NCI-H1436 (cell line): ENCODE results near the gene STX11.

ENCODE experiments used
- DNase-seq: peaks from one replicate; lab custom pipeline; 2025; lab: John Stamatoyannopoulos, UW

The STX11 gene

GRCh38 chr6:144143106-144143505, 7.2 kb upstream of the STX11 start:
- no peak for DNase-seq

- no peak for DNase-seq
Observed at GRCh38 chr6:144143878-144144277, 6.4 kb upstream of the STX11 start.

GRCh38 chr6:144144996-144145395, 5.3 kb upstream of the STX11 start:
- DNase-seq = no peak

DNA sequence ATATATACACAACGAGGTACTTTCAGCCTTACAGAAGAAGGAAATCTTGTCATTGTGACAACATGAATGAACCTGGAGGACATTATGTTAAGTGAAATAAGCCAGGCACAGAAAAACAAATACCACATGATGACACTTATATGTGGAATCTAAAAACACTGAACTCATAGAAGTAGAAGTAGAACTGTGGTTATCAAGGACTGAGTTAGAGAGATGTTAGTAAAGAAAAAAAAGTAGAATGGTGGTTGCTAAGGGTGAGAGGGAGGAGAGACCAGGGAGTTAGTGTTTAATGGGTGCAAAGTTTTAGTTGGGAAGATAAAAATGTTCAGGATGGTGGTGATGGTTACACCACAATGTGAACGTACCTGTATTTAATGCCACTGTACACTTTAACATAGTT, 4.8 kb upstream of the STX11 start:
- no peak for DNase-seq

DNA sequence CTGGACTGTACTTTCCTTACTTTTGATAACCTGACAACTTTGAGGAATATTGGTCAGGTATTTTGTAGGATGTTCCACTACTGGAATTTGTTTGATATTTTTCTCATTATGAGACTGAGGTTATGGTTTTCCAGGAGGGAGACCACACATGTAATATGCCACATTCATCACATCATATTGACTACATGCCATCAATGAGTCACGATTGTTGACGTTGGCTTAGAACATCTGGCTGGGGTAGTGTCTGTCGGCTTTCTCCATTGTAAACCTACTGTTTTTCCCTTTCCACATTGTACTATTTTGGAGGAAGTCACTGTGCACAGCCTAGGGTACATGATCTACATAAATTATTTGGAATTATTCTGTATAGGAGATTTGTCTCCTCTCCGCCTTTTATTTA, 1.4 kb upstream of the STX11 start:
- DNase-seq = no peak

DNA sequence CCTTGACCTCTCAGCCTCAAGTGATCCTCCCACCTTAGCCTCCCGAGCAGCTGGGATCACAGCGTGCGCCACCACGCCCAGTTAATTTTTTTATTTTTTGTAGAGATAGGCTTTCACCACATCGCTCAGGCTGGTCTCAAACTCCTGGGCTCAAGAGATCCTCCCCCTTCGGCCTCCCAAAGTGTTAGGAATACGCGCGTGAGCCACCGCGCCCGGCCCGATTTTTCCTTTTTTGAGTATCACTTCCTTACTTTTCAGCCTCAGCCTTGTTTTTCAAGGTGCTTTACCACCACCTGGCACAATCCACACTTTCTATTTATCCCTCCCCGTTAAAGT, 791 bp upstream of the STX11 start:
- no peak for DNase-seq

GRCh38 chr6:144150710-144151657, 667 bp downstream of the STX11 start:
- DNase-seq = no peak

DNA sequence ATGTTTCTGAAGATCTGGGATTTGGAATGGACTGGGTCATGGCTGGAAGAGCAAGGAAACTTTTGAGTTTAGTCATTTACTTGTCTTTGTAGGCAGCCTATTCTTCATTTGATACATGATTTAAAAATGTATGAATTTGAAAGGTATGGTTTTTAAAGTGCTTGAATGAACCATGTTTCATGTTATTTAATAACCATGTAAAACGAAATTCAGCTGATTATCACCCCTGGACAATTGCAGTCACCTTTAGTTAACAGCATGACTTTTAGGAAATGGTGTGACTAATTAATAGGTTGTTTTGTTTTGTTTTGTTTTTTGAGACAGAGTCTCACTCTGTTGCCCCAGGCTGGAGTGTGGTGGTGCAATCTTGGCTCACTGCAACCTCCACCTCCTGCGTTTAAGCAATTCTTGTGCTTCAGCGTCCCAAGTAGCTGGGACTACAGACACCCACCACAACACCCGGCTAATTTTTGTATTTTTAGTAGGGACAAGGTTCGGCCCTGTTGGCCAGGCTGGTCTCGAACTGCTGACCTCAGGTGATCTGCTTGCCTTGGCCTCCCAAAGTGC, 2.1 kb downstream of the STX11 start:
- DNase-seq = no peak

- no peak for DNase-seq
Observed at GRCh38 chr6:144153260-144153659, 2.9 kb downstream of the STX11 start.

DNA sequence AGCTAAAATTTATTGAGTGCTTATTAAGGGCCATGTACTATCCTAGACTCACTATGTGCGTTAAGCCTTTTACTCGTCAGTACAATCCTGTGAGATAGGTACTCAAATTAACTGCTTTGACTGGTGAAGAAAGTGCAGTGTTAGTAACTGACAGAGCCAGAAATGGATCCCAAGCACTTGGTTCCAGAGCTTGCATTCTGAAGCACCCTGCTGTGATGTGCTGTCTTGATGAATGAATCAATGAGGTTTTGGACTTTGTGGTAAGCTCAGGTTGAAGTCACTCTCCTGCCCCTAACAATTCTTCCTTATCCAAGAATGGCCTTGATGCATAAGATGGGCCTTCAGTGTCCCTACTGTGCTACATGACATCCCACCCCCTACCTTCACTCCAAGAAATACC, 3.7 kb downstream of the STX11 start:
- DNase-seq = no peak

DNA sequence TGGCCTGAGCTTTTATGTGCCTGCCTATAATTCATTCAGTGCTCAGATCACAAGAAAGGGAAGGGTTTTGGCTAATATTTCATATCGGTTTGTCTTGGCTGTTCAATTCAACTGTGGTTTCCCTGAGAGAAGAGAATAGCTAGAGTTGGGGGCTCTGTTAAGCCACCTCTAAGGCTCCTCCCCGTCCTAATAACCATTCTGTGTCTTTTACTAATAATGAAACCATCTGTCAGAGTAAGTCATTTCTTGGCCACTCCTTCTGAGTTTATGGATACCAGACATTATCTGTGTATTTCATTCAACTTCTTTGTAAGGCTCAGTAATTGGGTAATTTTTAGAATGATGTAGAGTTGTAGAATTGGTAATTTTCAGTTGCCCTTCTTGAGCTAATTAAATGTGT, 5.2 kb downstream of the STX11 start:
- DNase-seq = no peak

- DNase-seq = no peak
Observed at GRCh38 chr6:144156338-144156737, 6.0 kb downstream of the STX11 start.

GRCh38 chr6:144156991-144157390, 6.7 kb downstream of the STX11 start:
- DNase-seq = no peak

GRCh38 chr6:144158133-144158532, 7.8 kb downstream of the STX11 start:
- no peak for DNase-seq

DNA sequence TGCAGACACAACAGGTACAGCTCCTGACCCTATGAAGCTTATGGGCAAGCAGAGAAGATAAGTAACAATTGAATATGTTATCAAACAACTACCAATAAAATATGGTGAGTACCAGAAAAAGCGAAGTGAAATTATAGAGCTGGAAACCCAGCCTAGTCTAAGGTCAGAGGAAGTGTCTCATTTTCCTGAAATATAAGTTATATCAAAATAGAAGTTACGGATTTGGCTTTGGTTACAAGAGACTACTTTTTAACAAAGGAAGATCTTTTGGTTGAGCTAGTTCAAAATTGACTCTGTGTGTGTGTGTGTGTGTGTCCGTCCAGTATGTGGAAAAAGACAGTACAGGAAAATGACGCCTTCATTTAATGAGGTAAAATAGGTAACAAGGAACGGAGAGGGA, 8.9 kb downstream of the STX11 start:
- DNase-seq = no peak

- DNase-seq = no peak
Observed at GRCh38 chr6:144159742-144160141, 9.4 kb downstream of the STX11 start.

DNA sequence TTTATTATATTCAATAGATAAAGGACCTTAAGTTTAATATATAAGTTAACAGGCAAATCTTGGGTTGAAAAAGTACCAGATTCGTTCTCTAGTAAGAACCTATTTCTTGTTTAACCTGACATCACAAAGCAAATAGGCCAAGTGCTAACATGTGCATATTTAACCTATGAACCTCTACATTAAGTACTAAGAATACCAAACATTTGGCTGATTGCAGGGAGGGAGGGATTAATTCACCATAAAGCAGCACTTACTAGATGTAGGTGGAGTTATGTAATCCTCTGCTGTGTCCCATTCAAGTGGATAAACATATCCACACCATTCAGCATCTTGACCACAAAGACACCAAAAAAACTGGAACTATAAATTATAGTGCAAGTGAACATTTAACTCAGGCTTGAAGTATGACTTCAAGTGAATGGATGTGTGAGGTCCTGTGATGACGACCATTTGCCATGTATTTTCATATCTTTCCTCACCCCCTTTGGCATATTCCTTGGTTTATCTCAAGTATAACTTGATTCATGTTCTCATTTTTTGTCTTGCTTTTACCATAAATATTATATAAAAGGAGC, 10.2 kb downstream of the STX11 start:
- DNase-seq = no peak

DNA sequence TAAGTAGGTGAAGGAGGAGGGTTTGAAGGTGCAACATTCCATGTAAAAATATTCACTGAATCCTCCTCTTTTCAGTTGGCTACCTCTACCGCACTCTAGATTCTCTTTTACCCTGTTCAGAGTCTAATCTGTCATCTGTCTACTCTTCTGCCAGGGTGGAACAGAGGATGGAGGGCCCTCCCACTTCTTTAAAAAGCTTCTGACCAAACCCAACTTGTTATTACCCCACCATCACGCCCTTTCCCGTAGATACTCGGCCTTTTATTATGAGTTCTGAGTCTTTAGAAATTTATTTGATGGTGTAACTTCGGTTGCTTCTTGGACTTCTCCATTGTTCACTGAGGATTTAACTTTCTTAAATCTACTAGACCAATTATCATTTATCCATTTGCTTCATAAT, 11.7 kb downstream of the STX11 start:
- no peak for DNase-seq

- no peak for DNase-seq
Observed at GRCh38 chr6:144162977-144163376, 12.7 kb downstream of the STX11 start.

DNA sequence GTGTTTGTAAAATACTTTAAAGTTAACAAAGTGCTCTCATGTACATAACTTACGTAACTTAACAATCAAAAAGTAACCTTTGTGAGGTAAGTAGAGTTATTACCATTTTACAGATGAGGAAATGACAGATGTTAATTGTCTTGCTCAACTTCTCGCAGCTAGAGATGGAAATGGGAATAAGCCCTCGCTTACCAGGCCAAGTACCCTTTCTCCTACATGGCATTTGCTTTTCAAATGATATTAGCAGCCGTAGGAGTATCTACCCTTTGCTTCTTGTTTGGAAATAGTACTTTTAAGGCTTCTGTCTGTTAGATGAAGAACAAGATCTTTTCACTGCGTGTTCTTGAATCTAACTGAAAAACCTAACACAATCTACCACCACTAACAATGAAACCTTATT, 15.5 kb downstream of the STX11 start:
- DNase-seq = no peak

DNA sequence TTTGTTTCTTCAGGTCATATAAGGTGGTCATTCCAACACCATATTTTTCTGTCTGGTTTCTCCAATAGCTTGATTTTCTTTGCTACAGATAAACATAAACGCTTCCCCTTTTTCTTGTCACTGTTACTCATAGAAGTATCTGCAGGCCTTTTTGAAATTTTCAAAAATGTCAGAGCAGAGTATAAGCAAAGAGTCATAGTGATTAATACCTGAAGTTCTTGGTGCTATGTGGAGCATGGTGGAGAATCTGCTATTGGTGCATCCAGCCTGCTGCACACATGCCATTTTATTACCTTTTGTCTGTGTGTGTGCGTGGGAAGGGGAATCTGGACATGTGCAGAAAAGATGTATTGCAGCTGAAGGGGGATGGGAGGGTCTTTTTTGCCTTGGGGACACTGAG, 19.7 kb downstream of the STX11 start:
- no peak for DNase-seq

DNA sequence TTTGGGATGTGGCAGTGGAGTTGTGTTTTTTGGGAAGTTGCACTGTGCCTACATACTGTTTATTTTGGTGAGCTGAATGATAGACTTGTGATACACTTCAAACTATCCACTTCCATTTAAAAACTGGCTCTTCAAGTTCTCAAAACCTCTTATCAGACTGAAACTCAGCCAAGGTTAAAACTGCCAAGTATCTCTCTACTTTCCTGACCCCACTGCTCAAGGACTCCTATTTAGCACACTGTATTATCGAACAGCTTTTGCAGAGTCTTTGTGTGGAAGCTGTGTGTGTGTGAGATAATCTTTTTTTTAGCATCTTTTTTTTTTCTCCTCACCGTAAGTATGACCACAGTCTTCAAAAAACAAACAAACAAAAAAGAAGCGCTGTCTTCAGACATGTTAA, 21.1 kb downstream of the STX11 start:
- DNase-seq = no peak

DNA sequence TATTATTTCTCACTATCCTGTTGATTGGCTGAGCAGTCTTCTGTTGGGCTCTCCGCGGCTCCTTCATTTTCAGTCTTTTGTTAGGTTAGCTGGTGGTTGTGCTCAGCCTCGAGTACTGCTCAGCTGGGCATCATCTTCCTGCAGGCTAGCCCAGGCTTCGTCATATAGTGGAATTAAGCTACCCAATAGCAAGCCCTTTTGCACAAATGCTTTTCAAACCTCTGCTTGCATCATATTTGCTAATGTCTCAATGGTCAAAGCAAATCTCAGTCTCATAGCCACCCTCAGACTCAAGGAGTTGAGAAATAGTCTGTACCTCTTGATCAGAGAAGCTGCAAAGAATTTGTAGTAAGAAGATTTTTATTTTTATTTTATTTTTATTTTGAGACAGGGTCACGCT, 23.7 kb downstream of the STX11 start:
- DNase-seq = no peak

- DNase-seq = no peak
Observed at GRCh38 chr6:144176043-144176442, 25.7 kb downstream of the STX11 start.
